Left lung (tissue), 10 donors: ENCODE data around the gene GRIFIN. TPM values are rescaled to one million over a fixed set of nuclear protein-coding genes. Genes with fewer than 3 reads are reported as not detected.

Source experiments
- ATAC-seq: fragments of 200-7000 bp; cut with Tn5 transposase; one replicate; pipeline ENCODE4 v1.9.1; 2020; ENCODE audit warnings: moderate library complexity
- DNase-seq, 4 donors: peaks; one replicate each; pipeline ENCODE4 v3.0.0-alpha.2; 2013 to 2020
- H3K27ac ChIP-seq, 2 donors: fragments of 200-600 bp; sonication (generic) in 1 of 2; one replicate each; pipeline versions ENCODE4 v1.5.0 to v1.8.0; 2020 to 2021
- H3K27me3 ChIP-seq, 2 donors: fragments of 200-600 bp; sonication (generic) in 1 of 2; one replicate each; pipeline versions ENCODE4 v1.5.0 to v1.8.0; 2020 to 2021
- H3K36me3 ChIP-seq, 2 donors: fragments of 200-600 bp; sonication (generic) in 1 of 2; one replicate each; pipeline versions ENCODE4 v1.5.0 to v1.8.0; 2020 to 2021
- H3K4me1 ChIP-seq, 2 donors: fragments of 200-600 bp; one replicate each; pipeline ENCODE4 v1.8.0; 2021
- H3K4me3 ChIP-seq, 2 donors: fragments of 200-600 bp; sonication (generic) in 1 of 2; one replicate each; pipeline versions ENCODE4 v1.5.0 to v1.8.0; 2020 to 2021; ENCODE audit warnings: mild to moderate bottlenecking in 1 of 2
- H3K9me3 ChIP-seq, 2 donors: fragments of 200-600 bp; sonication (generic) in 1 of 2; one replicate each; pipeline versions ENCODE4 v1.5.0 to v1.8.0; 2020 to 2021
- CTCF ChIP-seq, 2 donors: fragments of 200-600 bp; sonication (generic) in 1 of 2; IDR thresholded peaks; one replicate each; pipeline versions ENCODE4 v1.5.0 to v1.8.0; 2021; ENCODE audit warnings: antibody characterized with exemption in 2 of 2
- intact Hi-C, 2 donors: fragments of 100-400 bp; cut with DNase I; formaldehyde crosslinking; loops; one replicate each; pipeline versions ENCODE4 v1.11.2 to v1.14.2; 2022
- polyA plus RNA-seq, 6 donors: library from polyadenylated mRNA; unstranded; fragments of 120-200 nt; gene quantifications; one replicate each; pipeline ENCODE4 v1.2.1, GENCODE V29; 2013; ENCODE audit not compliant: insufficient read length in 6 of 6
- total RNA-seq, 2 donors: library from RNA; stranded (reverse); fragmentation: NEBNext Ultra II Directional; extraction: Animal tissue kit (Norgen Biotek cat#: 25700); gene quantifications; one replicate each; pipeline ENCODE4 v1.2.1, GENCODE V29; 2021
- donor health status: DM: no; HTN: yes; CAD: no.
- donor health status: DM: no; HTN: no; CAD: no.

The GRIFIN gene
- total and polyA plus RNA-seq, 8 donors = 0.22 to 0.31 (median 0.26) TPM; not detected in 5

DNA sequence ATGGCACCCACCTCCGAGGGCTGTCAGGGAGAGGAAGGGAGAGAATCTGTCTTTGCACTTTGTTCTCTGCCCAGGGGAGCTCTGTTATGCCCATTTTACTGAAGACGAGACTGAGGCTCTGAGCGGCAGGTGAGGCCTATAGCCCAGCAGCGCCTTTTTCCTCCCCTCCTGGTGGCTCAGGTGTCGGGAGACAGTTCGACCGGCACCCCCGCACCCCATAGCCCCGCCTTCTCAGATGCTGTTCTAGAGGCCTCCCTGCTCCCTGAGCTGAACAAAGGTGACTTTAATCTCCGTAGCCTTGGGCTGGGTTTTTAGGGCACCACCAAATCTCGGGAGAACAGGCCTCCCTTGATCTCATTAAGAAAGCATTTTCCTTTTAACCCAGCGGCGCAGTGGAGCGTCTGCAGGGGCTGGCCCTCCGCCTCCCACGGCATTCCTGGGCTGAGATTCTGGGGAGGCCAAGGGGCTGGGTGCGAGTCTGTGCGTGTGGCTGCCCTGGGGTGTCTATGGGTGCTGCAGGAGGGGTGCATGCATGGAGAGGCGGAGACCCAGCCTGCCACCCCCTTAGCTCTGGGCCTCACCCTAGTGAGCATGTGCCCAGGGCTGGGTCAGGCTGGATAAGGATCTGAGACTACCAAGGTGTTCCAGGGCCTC is 46.7 kb upstream of the GRIFIN start:
- Histone ChIP-seq H3K4me1 (peaks cover 53 to 91% of the 10 kb centered on the region in 2 donors), H3K4me3 (peak overlapping the region; percentile 15 to 81)
- no peak for TF ChIP-seq CTCF (IDR thresholded peaks at IDR 0.05)

DNA sequence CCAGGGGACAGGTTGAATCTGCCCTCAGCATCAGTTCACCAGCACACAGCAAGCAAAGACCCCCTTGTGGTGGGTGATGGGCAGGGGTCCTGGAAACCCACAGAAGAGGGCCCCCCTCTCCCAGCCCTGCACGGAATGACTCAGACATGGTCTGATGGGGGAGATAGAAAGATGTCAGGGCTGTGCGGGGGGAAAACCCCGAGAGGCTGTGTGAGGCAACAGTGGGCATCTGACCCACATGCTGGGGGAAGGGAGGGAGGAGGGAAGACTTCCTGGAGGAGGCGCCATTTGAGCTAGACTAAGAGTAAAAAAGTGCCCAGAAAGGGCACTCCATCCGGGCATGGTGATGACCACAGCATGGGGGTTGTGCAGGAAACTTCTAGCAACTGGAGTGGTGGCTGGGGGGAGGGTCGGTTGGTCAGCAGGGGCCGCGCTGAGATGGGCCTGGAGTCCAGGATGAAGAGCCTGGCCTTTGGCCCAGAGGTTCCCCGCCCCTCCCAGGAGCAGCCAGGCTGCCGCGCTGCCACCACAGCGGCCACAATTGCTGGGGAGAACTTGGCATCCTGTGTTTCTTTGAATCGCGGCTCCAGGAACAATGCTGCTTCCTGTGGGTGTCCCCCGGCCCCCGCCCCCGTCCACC is 45.9 kb upstream of the GRIFIN start:
- Histone ChIP-seq H3K4me3 (peak overlapping the region; percentile 37 to 81), H3K9me3 (no peaks in the 10 kb centered on the region), H3K36me3 (peaks cover 0 to 24% of the 10 kb centered on the region in 2 donors), H3K4me1 (peaks cover 46 to 82% of the 10 kb centered on the region in 2 donors), H3K27me3 (peaks cover 0 to 16% of the 10 kb centered on the region in 2 donors), H3K27ac (peak overlapping the region; percentile 82 to 85)
- DNase-seq (peak in 2 of 4 donors; percentile 82 to 93), ATAC-seq (peak; percentile 6)
- TF ChIP-seq CTCF (IDR thresholded peaks at IDR 0.05) = no peak
- intact Hi-C loops = no loop called here

More for the DNA sequence above, 46.7 kb upstream of the GRIFIN start:
- H3K27me3 ChIP-seq = peaks cover 0 to 16% of the 10 kb centered on the region in 2 donors
- no peaks in the 10 kb centered on the region for H3K9me3 ChIP-seq
- intact Hi-C loops = no loop called here
- peak overlapping the region; percentile 82 to 85 for H3K27ac ChIP-seq
- no peak for ATAC-seq
- H3K36me3 ChIP-seq = peaks cover 0 to 30% of the 10 kb centered on the region in 2 donors
- peak in 1 of 4 donors; percentile 69 for DNase-seq

- Histone ChIP-seq H3K4me3 (peak overlapping the region; percentile 37 to 81), H3K4me1 (peaks cover 46 to 75% of the 10 kb centered on the region in 2 donors), H3K9me3 (no peaks in the 10 kb centered on the region), H3K36me3 (peaks cover 0 to 16% of the 10 kb centered on the region in 2 donors), H3K27me3 (peaks cover 0 to 16% of the 10 kb centered on the region in 2 donors), H3K27ac (peak overlapping the region; percentile 82 to 85)
- DNase-seq (no peak), ATAC-seq (no peak)
- intact Hi-C loops = no loop called here
- TF ChIP-seq CTCF (IDR thresholded peaks at IDR 0.05) = no peak
These were observed 45.1 kb upstream of the GRIFIN start for GRCh38 chr7:2521341-2521745.

GRCh38 chr7:2520761-2521290 is 44.6 kb upstream of the GRIFIN start:
- no peaks in the 10 kb centered on the region for H3K9me3 ChIP-seq
- no peak for ATAC-seq
- intact Hi-C loops = no loop called here
- peak overlapping the region; percentile 37 to 81 for H3K4me3 ChIP-seq
- peaks cover 0 to 11% of the 10 kb centered on the region in 2 donors for H3K36me3 ChIP-seq
- TF ChIP-seq CTCF (IDR thresholded peaks at IDR 0.05) = no peak
- peaks cover 46 to 70% of the 10 kb centered on the region in 2 donors for H3K4me1 ChIP-seq
- no peak for DNase-seq
- H3K27me3 ChIP-seq = peaks cover 0 to 16% of the 10 kb centered on the region in 2 donors
- H3K27ac ChIP-seq = peak overlapping the region; percentile 82 to 85
